Spleen (tissue), 7 donors: Measurements from ENCODE around the gene ASAP2.

Experiments used
- POLR2A ChIP-seq, 3 donors: fragments of 450-650 bp; IDR thresholded peaks; one replicate each; pipeline ENCODE4 v1.5.1; 2017; ENCODE audit warnings: antibody characterized with exemption in 3 of 3, mild to moderate bottlenecking in 1 of 3
- TF ChIP-seq, protein P1 (sequence below), 11 experiments: fragments of 200-600 bp in 7 of 11; fragments of 450-650 bp in 4 of 11; sonication (generic) in 4 of 11; IDR thresholded peaks in 8 of 11; conservative IDR thresholded peaks in 3 of 11; 1 replicate in 7 of 11; 2 replicates in 4 of 11; pipeline versions ENCODE4 v1.4.0 to v1.8.0; 2016 to 2021; ENCODE audit warnings: antibody characterized with exemption in 11 of 11, inconsistent platforms in 4 of 11, mild to moderate bottlenecking in 1 of 11
- donor health status: DM: no; HTN: no; CAD: no; lungs with moderate emphysema.
- donor health status: DM: no; HTN: no; CAD: no.
- donor health status: DM: no; HTN: no; CAD: no.

GRCh38 chr2:9374071-9374730 is 167.6 kb downstream of the ASAP2 start:
- TF ChIP-seq POLR2A (IDR thresholded peaks at IDR 0.05) = no peak
- TF ChIP-seq, protein P1, sequence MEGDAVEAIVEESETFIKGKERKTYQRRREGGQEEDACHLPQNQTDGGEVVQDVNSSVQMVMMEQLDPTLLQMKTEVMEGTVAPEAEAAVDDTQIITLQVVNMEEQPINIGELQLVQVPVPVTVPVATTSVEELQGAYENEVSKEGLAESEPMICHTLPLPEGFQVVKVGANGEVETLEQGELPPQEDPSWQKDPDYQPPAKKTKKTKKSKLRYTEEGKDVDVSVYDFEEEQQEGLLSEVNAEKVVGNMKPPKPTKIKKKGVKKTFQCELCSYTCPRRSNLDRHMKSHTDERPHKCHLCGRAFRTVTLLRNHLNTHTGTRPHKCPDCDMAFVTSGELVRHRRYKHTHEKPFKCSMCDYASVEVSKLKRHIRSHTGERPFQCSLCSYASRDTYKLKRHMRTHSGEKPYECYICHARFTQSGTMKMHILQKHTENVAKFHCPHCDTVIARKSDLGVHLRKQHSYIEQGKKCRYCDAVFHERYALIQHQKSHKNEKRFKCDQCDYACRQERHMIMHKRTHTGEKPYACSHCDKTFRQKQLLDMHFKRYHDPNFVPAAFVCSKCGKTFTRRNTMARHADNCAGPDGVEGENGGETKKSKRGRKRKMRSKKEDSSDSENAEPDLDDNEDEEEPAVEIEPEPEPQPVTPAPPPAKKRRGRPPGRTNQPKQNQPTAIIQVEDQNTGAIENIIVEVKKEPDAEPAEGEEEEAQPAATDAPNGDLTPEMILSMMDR (IDR thresholded peaks at IDR 0.05 in 8 of 11, conservative IDR thresholded peaks at IDR 0.05 in 3 of 11) = no peak
